ENCODE results near the gene FLNB. TPM values are rescaled to one million over a fixed set of nuclear protein-coding genes. Genes with fewer than 3 reads are reported as not detected.
A peak's percentile ranks its signal among the peaks of the same experiment; 100 is the strongest.

Gene FLNB
- total RNA-seq, 1 experiment from 2014 or later: 315 TPM

- POLR2A ChIA-PET: interaction anchor here (0.6 kb wide), 1 partner anchor 34 kb away, joined by 3 read pairs; no protein-coding TSS in a partner anchor
- H3K27me3 Mint-ChIP-seq (ENCODE audit: insufficient read depth, unreplicated experiment): no peaks in the 10 kb centered on the region
- DNase-seq: no peak
- CTCF ChIA-PET: interaction anchor here (0.6 to 0.8 kb wide), 3 partner anchors 23 to 79 kb away, joined by 3 to 9 read pairs (median 4); no protein-coding TSS in a partner anchor
- Histone ChIP-seq H3K27me3 (replicated peaks; ENCODE audit: control insufficient read depth, insufficient read depth, low read length) (no peaks in the 10 kb centered on the region), H3K36me3 (ENCODE audit: control insufficient read depth, insufficient read depth, low read length) (no peaks in the 10 kb centered on the region), H3K4me3 (ENCODE audit: low read depth, low read length) (no peak overlapping the region), H3K4me1 (peaks cover 67% of the 10 kb centered on the region), H3K9me3 (no peaks in the 10 kb centered on the region)
- peaks cover 7% of the 10 kb centered on the region for H3K4me1 Mint-ChIP-seq (ENCODE audit: low read depth, unreplicated experiment)
- intact Hi-C loops (cut with micrococcal nuclease; ENCODE audit: unreplicated experiment): no loop called here
- peaks cover 47% of the 10 kb centered on the region for H3K36me3 Mint-ChIP-seq (ENCODE audit: insufficient read depth, unreplicated experiment)
- TF ChIP-seq CTCF (IDR thresholded peaks at IDR 0.05; ENCODE audit: insufficient read depth in 1 of 2, low read depth in 1 of 2, low read length in 1 of 2, severe bottlenecking in 1 of 2, unreplicated experiment in 1 of 2): no peak
- BruUV-seq (replicated peaks): no TSS peak
- H3K4me3 Mint-ChIP-seq (ENCODE audit: unreplicated experiment): no peak overlapping the region
- no peaks in the 10 kb centered on the region for H3K9me3 Mint-ChIP-seq (ENCODE audit: unreplicated experiment)
- H3K27ac Mint-ChIP-seq (ENCODE audit: unreplicated experiment): peak overlapping the region; percentile 53
Observed at GRCh38 chr3:58041182-58041825, 33.1 kb downstream of the FLNB start.

- POLR2A ChIA-PET: interaction anchor here (0.6 kb wide), 1 partner anchor 34 kb away, joined by 3 read pairs; no protein-coding TSS in a partner anchor
- H3K36me3 ChIP-seq (ENCODE audit: control insufficient read depth, insufficient read depth, low read length): no peaks in the 10 kb centered on the region
Observed at GRCh38 chr3:58041826-58042324, 33.7 kb downstream of the FLNB start.

More at GRCh38 chr3:58041826-58042324, 33.7 kb downstream of the FLNB start:
- Mint-ChIP-seq H3K27ac (ENCODE audit: unreplicated experiment) (peak overlapping the region; percentile 53), H3K9me3 (ENCODE audit: unreplicated experiment) (no peaks in the 10 kb centered on the region), H3K4me1 (ENCODE audit: low read depth, unreplicated experiment) (peaks cover 11% of the 10 kb centered on the region), H3K27me3 (ENCODE audit: insufficient read depth, unreplicated experiment) (no peaks in the 10 kb centered on the region), H3K36me3 (ENCODE audit: insufficient read depth, unreplicated experiment) (peaks cover 52% of the 10 kb centered on the region), H3K4me3 (ENCODE audit: unreplicated experiment) (no peak overlapping the region)
- Histone ChIP-seq H3K4me3 (ENCODE audit: low read depth, low read length) (no peak overlapping the region), H3K9me3 (no peaks in the 10 kb centered on the region), H3K27me3 (replicated peaks; ENCODE audit: control insufficient read depth, insufficient read depth, low read length) (no peaks in the 10 kb centered on the region), H3K4me1 (peaks cover 68% of the 10 kb centered on the region)
- CTCF ChIA-PET: interaction anchor here (0.7 to 0.8 kb wide), 2 partner anchors 24 to 80 kb away, joined by 3 to 9 read pairs; no protein-coding TSS in a partner anchor
- TF ChIP-seq CTCF (IDR thresholded peaks at IDR 0.05; ENCODE audit: insufficient read depth in 1 of 2, low read depth in 1 of 2, low read length in 1 of 2, severe bottlenecking in 1 of 2, unreplicated experiment in 1 of 2): no peak
- intact Hi-C loops (cut with micrococcal nuclease; ENCODE audit: unreplicated experiment): no loop called here
- no TSS peak for BruUV-seq (replicated peaks)
- DNase-seq: no peak

Measured in Caco-2 (cell line).